BJ (cell line): ENCODE data around the gene SARDH. TPM values are rescaled to one million over a fixed set of nuclear protein-coding genes. Genes with fewer than 3 reads are reported as not detected.

Experiments
- CTCF ChIA-PET: fragments of 350-600 bp; formaldehyde crosslinking; extraction: SDS; loops from one replicate; lab custom pipeline; 2021; ENCODE audit warnings: antibody characterized with exemption, inconsistent platforms; lab: Yijun Ruan, JAX
- POLR2A ChIA-PET: fragments of 300-600 bp; sonication (Branson Sonifier 250); formaldehyde crosslinking; extraction: SDS; loops from one replicate; lab custom pipeline; 2021; ENCODE audit warnings: antibody characterized with exemption; lab: Charles Lee
- DNase-seq: peaks from one replicate; pipeline ENCODE4 v3.0.0-alpha.2; 2011; ENCODE audit warnings: low read depth
- H3K27me3 ChIP-seq: 2 replicates; pipeline ENCODE4 v1.6.0; 2011; ENCODE audit warnings: low read length; ENCODE audit not compliant: control insufficient read depth, insufficient read depth
- H3K36me3 ChIP-seq: 2 replicates; pipeline ENCODE4 v1.5.1; 2011; ENCODE audit warnings: low read length; ENCODE audit not compliant: control insufficient read depth, insufficient read depth
- H3K4me3 ChIP-seq: 2 replicates; pipeline ENCODE4 v1.5.1; 2011; ENCODE audit warnings: low read depth, mild to moderate bottlenecking, control low read depth, low read length
- CTCF ChIP-seq: IDR thresholded peaks from 2 replicates; pipeline ENCODE4 v1.5.1; 2011; ENCODE audit warnings: low read depth, mild to moderate bottlenecking, control low read depth, inconsistent platforms, low read length, moderate library complexity; ENCODE audit not compliant: insufficient read depth
- polyA plus RNA-seq: library from polyadenylated mRNA; depleted of rRNA; stranded (reverse); fragments of >200 nt; gene quantifications from 2 replicates; pipeline ENCODE4 v1.2.3, GENCODE V29; 2011

SARDH gene
- polyA plus RNA-seq, 1 experiment = 0.53 TPM

GRCh38 chr9:133713960-133714495 is 24.1 kb downstream of the SARDH start:
- Histone ChIP-seq H3K4me3 (no peak overlapping the region), H3K27me3 (no peaks in the 10 kb centered on the region; the same call in 1 of the 2 replicates), H3K36me3 (no peaks in the 10 kb centered on the region)
- no peak for DNase-seq
- CTCF ChIA-PET = interaction anchor here (1.0 to 3.0 kb wide), 7 partner anchors 13 to 527 kb away, joined by 3 to 17 read pairs (median 4); no protein-coding TSS in a partner anchor
- TF ChIP-seq CTCF = no peak
- POLR2A ChIA-PET = no interaction called here

- DNase-seq = no peak
- POLR2A ChIA-PET = no interaction called here
These were observed 24.8 kb downstream of the SARDH start for GRCh38 chr9:133713150-133713959.

GRCh38 chr9:133712221-133713100 is 25.7 kb downstream of the SARDH start:
- CTCF ChIA-PET = interaction anchor here (0.6 kb wide), 1 partner anchor 15 kb away, joined by 3 read pairs; no protein-coding TSS in a partner anchor
- no peaks in the 10 kb centered on the region; the same call in 1 of the 2 replicates for H3K27me3 ChIP-seq

More at GRCh38 chr9:133713150-133713959, 24.8 kb downstream of the SARDH start:
- H3K36me3 ChIP-seq = no peaks in the 10 kb centered on the region
- H3K27me3 ChIP-seq = no peaks in the 10 kb centered on the region; the same call in 1 of the 2 replicates
- no peak for TF ChIP-seq CTCF
- CTCF ChIA-PET = interaction anchor here (1.7 kb wide), 1 partner anchor 12 kb away, joined by 5 read pairs; no protein-coding TSS in a partner anchor
- no peak overlapping the region for H3K4me3 ChIP-seq

GRCh38 chr9:133711428-133712220 is 26.5 kb downstream of the SARDH start:
- CTCF ChIA-PET = interaction anchor here (0.6 kb wide), 1 partner anchor 16 kb away, joined by 3 read pairs; no protein-coding TSS in a partner anchor
- H3K4me3 ChIP-seq = no peak overlapping the region
- DNase-seq = no peak
- H3K36me3 ChIP-seq = no peaks in the 10 kb centered on the region
- no peak for TF ChIP-seq CTCF
- H3K27me3 ChIP-seq = no peaks in the 10 kb centered on the region; the same call in 1 of the 2 replicates
- POLR2A ChIA-PET = no interaction called here

More at GRCh38 chr9:133712221-133713100, 25.7 kb downstream of the SARDH start:
- POLR2A ChIA-PET = no interaction called here
- Histone ChIP-seq H3K36me3 (no peaks in the 10 kb centered on the region), H3K4me3 (no peak overlapping the region)
- no peak for TF ChIP-seq CTCF
- DNase-seq = no peak
